HL-60 (cell line): ENCODE results near the gene DVL1.

ENCODE experiments used
- CTCF ChIP-seq: IDR thresholded peaks from one replicate; pipeline ENCODE4 v1.5.1; 2011; ENCODE audit warnings: low read length, control low read depth, inconsistent platforms; ENCODE audit not compliant: insufficient read depth
- TF ChIP-seq, protein P1 (sequence below): IDR thresholded peaks from 2 replicates; pipeline ENCODE4 v1.6.1; 2012; ENCODE audit warnings: low read depth; ENCODE audit not compliant: insufficient replicate concordance

GRCh38 chr1:1314678-1315335 lies 34.4 kb downstream of the DVL1 start:
- TF ChIP-seq, protein P1, sequence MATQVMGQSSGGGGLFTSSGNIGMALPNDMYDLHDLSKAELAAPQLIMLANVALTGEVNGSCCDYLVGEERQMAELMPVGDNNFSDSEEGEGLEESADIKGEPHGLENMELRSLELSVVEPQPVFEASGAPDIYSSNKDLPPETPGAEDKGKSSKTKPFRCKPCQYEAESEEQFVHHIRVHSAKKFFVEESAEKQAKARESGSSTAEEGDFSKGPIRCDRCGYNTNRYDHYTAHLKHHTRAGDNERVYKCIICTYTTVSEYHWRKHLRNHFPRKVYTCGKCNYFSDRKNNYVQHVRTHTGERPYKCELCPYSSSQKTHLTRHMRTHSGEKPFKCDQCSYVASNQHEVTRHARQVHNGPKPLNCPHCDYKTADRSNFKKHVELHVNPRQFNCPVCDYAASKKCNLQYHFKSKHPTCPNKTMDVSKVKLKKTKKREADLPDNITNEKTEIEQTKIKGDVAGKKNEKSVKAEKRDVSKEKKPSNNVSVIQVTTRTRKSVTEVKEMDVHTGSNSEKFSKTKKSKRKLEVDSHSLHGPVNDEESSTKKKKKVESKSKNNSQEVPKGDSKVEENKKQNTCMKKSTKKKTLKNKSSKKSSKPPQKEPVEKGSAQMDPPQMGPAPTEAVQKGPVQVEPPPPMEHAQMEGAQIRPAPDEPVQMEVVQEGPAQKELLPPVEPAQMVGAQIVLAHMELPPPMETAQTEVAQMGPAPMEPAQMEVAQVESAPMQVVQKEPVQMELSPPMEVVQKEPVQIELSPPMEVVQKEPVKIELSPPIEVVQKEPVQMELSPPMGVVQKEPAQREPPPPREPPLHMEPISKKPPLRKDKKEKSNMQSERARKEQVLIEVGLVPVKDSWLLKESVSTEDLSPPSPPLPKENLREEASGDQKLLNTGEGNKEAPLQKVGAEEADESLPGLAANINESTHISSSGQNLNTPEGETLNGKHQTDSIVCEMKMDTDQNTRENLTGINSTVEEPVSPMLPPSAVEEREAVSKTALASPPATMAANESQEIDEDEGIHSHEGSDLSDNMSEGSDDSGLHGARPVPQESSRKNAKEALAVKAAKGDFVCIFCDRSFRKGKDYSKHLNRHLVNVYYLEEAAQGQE: no peak
- TF ChIP-seq CTCF: no peak
